T-helper 1 cell treated with Interleukin-12 subunit alpha and Interleukin-12 subunit beta and Interleukin-4 antibody, amounts not matched to agents 30 ng/mL and 1 ng/mL, for 36 hours (primary cell): ENCODE results near the gene SBK2. TPM values are rescaled to one million over a fixed set of nuclear protein-coding genes. Genes with fewer than 3 reads are reported as not detected.
"Not testable (repeated sequence)": the region's sequence is repeated elsewhere in the genome, so short reads cannot be mapped to it uniquely, and the experiment has no call there.

ENCODE experiments used
- intact Hi-C: fragments of 100-400 bp; cut with micrococcal nuclease; formaldehyde crosslinking; loops from one replicate; pipeline ENCODE4 v1.15.1; 2024
- total RNA-seq: library from RNA; stranded (reverse); gene quantifications from 2 replicates; pipeline ENCODE4 v1.2.3, GENCODE V29; 2022

SBK2 gene
- total RNA-seq, 1 donor from 2014 or later: not detected

- intact Hi-C loops: loop anchor here (1.0 to 5.0 kb wide), 9 partner anchors 27 to 621 kb away; partner anchors contain the start of genes ISOC2, KMT5C, PPP6R1 and RPL28
These were observed 33.3 kb downstream of the SBK2 start for GRCh38 chr19:55503502-55504251.

GRCh38 chr19:55503157-55503501, 33.8 kb downstream of the SBK2 start:
- intact Hi-C loops: loop anchor here (1.0 to 5.0 kb wide), 9 partner anchors 26 to 621 kb away; partner anchors contain the start of genes ISOC2, KMT5C, PPP6R1 and RPL28

GRCh38 chr19:55502197-55502952, 34.6 kb downstream of the SBK2 start:
- intact Hi-C loops: loop anchor here (2.0 to 5.0 kb wide), 4 partner anchors 26 to 620 kb away; partner anchors contain the start of genes RPL28 and ZNF628

- intact Hi-C loops: loop anchor here (5.0 kb wide), 2 partner anchors 113 to 618 kb away; partner anchors contain the start of gene RPL28
These were observed 36.5 kb downstream of the SBK2 start for GRCh38 chr19:55500368-55500952.

- intact Hi-C loops: no loop called here
These were observed 38.6 kb downstream of the SBK2 start for GRCh38 chr19:55498246-55498840.

GRCh38 chr19:55497763-55498162, 39.2 kb downstream of the SBK2 start:
- intact Hi-C loops: no loop called here

DNA sequence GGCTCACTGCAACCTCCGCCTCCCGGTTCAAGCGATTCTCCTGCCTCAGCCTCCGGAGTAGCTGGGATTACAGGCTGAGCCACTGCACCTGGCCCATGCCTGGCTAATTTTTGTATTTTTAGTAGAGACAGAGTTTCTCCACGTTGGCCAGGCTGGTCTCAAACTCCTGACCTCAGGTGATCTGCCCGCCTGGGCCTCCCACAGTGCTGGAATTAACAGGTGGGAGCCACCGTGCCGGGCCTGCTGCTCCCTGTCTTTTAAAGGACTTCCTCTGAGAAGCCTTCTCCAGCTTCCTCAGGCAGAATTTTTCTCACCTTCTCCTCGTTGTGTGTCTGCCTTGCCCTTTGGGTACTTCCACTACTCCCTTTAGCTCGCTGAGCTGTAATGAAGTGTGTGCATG, 40.1 kb downstream of the SBK2 start:
- intact Hi-C loops: not testable (repeated sequence)

GRCh38 chr19:55495646-55496349, 41.1 kb downstream of the SBK2 start:
- intact Hi-C loops: no loop called here

DNA sequence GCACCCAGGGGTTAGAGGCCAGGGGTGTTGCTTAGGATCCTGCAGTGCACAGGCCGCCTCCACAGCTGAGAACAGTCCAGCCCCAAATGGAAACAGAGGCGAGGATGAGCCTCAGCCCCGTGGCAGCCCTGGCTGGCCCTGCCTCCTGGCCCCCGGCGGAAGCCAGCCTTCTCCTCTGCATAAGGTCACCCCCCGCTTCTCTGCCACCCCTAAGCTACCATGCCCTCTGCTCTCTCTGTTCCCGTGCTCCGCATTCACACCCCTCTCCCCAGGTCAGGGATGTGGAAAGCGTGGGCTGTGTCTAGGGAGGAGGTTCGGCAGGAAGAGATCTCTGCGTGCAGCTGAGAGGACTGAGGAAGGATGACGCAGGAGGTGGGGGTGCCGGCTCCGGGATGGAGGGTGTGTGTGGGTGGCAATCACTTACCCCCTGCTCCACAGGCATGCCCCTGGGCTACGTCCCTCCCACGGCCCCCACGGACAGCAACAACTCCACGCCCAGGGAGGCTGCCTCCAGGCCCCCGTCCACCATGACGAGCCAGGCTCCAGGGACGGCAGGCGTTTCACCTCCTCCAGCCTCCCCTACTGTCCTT, 42.7 kb downstream of the SBK2 start:
- intact Hi-C loops: no loop called here

GRCh38 chr19:55493645-55494171, 43.2 kb downstream of the SBK2 start:
- intact Hi-C loops: no loop called here

- intact Hi-C loops: no loop called here
These were observed 43.8 kb downstream of the SBK2 start for GRCh38 chr19:55493052-55493644.

- intact Hi-C loops: no loop called here
These were observed 44.5 kb downstream of the SBK2 start for GRCh38 chr19:55492362-55492944.

- intact Hi-C loops: no loop called here
These were observed 45.2 kb downstream of the SBK2 start for GRCh38 chr19:55491546-55492360.

- intact Hi-C loops: no loop called here
These were observed 46.2 kb downstream of the SBK2 start for GRCh38 chr19:55490478-55491432.

DNA sequence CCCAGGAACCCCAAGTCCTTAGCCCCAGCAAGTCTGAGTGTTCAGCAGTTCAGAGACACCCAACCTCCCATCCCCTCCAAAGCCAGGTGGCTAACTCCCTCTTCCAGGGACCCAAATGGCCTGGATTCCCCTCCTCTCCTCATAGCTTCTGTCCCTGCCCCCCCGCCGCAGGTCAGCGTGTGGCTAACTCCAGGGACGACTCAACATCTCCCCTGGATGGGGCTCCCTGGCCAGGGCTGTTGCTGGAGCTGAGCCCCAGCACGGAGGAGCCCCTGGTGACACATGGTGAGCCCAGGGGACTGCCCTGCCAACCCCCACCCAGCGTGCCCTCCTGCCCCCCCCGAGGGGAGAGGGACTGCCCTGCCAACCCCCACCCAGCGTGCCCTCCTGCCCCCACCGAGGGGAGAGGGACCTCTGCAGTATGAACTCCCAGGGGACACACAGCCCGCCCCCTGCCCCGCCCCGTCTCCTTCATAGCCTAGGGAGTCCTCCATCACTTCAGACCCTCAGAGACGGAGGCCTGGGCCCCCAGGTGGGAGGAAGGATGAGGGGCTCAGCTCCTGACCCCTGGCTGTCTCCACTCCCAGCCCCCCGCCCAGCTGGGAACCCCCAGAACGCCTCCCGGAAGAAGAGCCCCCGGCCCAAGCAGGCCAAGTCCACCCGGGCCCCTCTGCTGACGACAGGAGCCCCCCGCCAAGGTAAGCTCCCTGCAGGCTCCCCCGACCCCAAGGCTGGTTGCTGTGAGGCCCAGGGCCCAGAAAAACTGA, 47.0 kb downstream of the SBK2 start:
- intact Hi-C loops: no loop called here

DNA sequence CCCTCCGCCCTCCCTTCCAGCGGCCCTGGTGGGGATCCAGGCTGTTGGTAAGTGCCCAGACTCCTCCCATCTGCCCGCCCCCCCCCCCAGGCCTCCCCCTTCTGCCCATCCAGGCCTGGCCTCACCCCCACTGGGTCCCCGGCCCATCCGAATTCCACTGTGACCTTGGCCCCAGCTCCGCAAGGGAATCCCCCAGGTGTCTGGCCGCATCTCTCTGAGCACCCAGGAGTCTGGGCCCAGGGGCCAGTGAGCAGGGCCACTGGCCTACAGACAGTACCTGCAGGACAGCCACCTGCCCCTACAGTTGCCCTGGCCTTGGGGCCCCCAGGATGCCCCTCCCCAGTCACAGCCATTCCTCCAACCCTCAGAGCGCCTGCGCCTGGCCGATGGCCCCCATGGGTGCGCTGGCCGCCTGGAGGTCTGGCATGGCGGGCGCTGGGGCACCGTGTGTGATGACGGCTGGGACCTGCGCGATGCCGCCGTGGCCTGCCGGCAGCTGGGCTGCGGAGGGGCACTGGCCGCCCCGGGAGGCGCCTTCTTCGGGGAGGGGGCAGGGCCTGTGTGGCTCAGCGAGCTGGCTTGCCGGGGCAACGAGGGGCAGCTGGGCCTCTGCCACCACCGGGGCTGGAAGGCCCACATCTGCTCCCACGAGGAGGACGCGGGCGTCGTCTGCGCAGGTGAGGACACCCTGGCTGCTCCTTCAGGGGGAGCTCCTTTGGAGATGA, 47.8 kb downstream of the SBK2 start:
- intact Hi-C loops: no loop called here
